GM12874 (cell line): ENCODE data around the gene PHACTR3.

Source experiments
- CTCF ChIP-seq: IDR thresholded peaks from 2 replicates; pipeline ENCODE4 v1.5.1; 2011; ENCODE audit warnings: low read depth, mild to moderate bottlenecking, control low read depth, low read length, moderate library complexity; ENCODE audit not compliant: insufficient read depth

PHACTR3 gene

DNA sequence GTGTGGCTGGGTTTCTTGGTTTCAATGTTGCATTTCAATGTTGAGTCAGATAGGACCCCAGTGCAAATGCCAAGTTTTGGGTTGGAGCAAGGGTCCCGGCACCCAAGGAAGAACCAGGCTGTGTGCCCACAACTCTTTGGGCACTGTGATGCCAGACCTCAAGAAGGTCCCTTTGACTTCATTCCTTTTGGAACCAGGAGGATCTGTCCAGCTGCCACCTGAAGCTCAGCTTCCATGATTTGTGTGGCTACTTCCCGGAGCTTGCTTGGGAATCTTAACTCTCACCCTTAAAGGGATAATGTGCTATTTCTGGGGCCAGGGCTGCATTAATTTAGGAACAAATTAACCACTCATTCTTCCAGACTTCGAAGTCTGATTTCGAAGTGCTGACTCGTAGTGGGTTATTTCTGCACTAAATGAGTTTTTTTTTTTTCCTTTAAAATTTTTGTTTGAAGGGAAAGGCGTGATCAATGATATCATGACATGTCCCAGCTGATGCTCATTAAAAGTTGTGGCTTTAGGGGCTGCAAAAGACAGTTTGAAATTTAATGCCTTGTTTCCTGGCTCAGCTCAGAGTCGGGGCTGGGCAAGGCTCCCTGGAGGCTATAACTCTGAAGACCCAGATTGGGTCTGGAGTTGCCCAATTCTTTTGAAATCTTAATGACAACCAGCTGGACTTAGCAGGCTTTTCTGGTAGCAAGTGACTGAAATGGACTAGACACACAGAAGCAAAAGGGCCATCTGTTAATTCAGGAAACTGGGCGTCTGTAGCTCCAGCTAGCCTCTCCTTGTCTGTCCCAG is 24.0 kb upstream of the PHACTR3 start:
- TF ChIP-seq CTCF = no peak

- no peak for TF ChIP-seq CTCF
Measured at GRCh38 chr20:59580991-59581401, 23.3 kb upstream of the PHACTR3 start.

- TF ChIP-seq CTCF = no peak
Measured at GRCh38 chr20:59581993-59582679, 22.2 kb upstream of the PHACTR3 start.

GRCh38 chr20:59583428-59584277 is 20.7 kb upstream of the PHACTR3 start:
- no peak for TF ChIP-seq CTCF

DNA sequence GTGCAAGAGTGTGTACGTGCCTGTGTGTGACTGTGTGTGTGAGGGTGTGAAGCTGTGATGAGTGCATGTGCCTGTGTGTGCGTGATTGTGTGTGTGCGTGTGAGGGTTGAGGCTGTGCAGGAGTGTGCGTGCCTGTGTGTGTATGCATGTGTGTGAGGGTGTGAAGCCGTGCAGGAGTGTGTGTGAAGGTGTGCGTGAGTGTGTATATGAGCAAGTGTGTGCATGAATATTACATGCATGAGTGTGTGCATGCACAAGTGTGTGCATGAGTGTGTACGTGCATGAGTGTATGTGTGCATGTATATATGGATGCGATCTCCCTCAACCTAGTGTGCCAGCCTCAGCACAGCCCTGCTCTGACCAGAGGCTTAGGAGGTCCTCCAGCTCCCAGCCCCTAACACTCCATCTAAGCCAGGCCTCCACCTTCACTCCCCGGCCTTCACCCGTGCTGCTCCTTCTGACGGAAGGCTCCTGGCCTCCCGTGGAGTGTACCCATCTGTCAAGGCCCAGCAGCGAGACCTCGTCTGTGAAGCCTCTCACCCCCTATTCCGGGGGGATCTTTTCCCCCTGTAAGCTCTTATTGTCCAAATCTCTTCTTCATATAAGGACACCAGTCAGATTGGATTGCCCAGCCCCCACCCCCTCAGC is 19.9 kb upstream of the PHACTR3 start:
- no peak for TF ChIP-seq CTCF

GRCh38 chr20:59585714-59586409 is 18.5 kb upstream of the PHACTR3 start:
- no peak for TF ChIP-seq CTCF
